DND-41 (cell line): ENCODE data around the gene FHIT.

Experiments
- ATAC-seq: fragments of 200-7000 bp; cut with Tn5 transposase; 3 replicates; pipeline ENCODE4 v1.9.1; 2021; ENCODE audit warnings: low read depth; ENCODE audit not compliant: insufficient read depth
- DNase-seq: peaks from one replicate; pipeline ENCODE4 v3.0.0-alpha.2; 2020
- H2AFZ ChIP-seq: 2 replicates; pipeline ENCODE4 v1.6.0; 2012; ENCODE audit warnings: low read depth, low read length
- H3K27ac ChIP-seq: 2 replicates; pipeline ENCODE4 v1.5.1; 2012; ENCODE audit warnings: low read length, inconsistent platforms
- H3K27me3 ChIP-seq: fragments of 200-600 bp; sonication (generic); 2 replicates; pipeline ENCODE4 v1.6.0; 2012; ENCODE audit warnings: low read length, mild to moderate bottlenecking, inconsistent platforms; ENCODE audit not compliant: insufficient read depth, poor library complexity
- H3K36me3 ChIP-seq: 2 replicates; pipeline ENCODE4 v1.5.1; 2012; ENCODE audit warnings: low read length, inconsistent platforms; ENCODE audit not compliant: insufficient read depth
- H3K4me1 ChIP-seq: 2 replicates; pipeline ENCODE4 v1.5.1; 2012; ENCODE audit warnings: mild to moderate bottlenecking, low read length; ENCODE audit not compliant: insufficient read depth
- H3K4me2 ChIP-seq: 2 replicates; pipeline ENCODE4 v1.6.0; 2012; ENCODE audit warnings: mild to moderate bottlenecking, moderate library complexity, low read length, inconsistent platforms; ENCODE audit not compliant: insufficient read depth
- H3K4me3 ChIP-seq, 2 experiments: fragments of 200-600 bp in 1 of 2; shearing (Covaris generic) in 1 of 2; 2 replicates each; pipeline ENCODE4 v1.5.1; 2012 to 2016; ENCODE audit warnings: inconsistent platforms in 2 of 2, low read length in 2 of 2, mild to moderate bottlenecking in 2 of 2, low read depth in 1 of 2, moderate library complexity in 1 of 2
- H3K79me2 ChIP-seq: 2 replicates; pipeline ENCODE4 v1.6.0; 2012; ENCODE audit warnings: low read length, inconsistent platforms; ENCODE audit not compliant: insufficient read depth
- H3K9ac ChIP-seq: 2 replicates; pipeline ENCODE4 v1.6.0; 2012; ENCODE audit warnings: low read depth, mild to moderate bottlenecking, inconsistent platforms, low read length, moderate library complexity
- H3K9me3 ChIP-seq: 2 replicates; pipeline ENCODE4 v1.5.1; 2012; ENCODE audit warnings: low read length, moderate library complexity, mild to moderate bottlenecking, inconsistent platforms; ENCODE audit not compliant: insufficient read depth, severe bottlenecking
- H4K20me1 ChIP-seq: 2 replicates; pipeline ENCODE4 v1.6.0; 2012; ENCODE audit warnings: low read length; ENCODE audit not compliant: insufficient read depth
- CTCF ChIP-seq: IDR thresholded peaks from 2 replicates; pipeline ENCODE4 v1.5.1; 2012; ENCODE audit warnings: borderline replicate concordance, low read length, moderate library complexity, mild to moderate bottlenecking; ENCODE audit not compliant: poor library complexity, severe bottlenecking; ENCODE audit errors: extremely low read depth
- EZH2 ChIP-seq: IDR thresholded peaks from 3 replicates; pipeline ENCODE4 v1.6.1; 2012; ENCODE audit warnings: borderline replicate concordance, low read depth, mild to moderate bottlenecking, moderate library complexity, low read length, inconsistent platforms; ENCODE audit not compliant: severe bottlenecking

FHIT gene

GRCh38 chr3:59994732-59995304 lies 1256.4 kb downstream of the FHIT start:
- no peak overlapping the region for H3K4me3 ChIP-seq
- no peaks in the 10 kb centered on the region for H3K79me2 ChIP-seq
- DNase-seq, result no peak
- TF ChIP-seq CTCF (no peak), EZH2 (no peak)
- H3K36me3 ChIP-seq, result peaks cover 34% of the 10 kb centered on the region
- H4K20me1 ChIP-seq, result no peaks in the 10 kb centered on the region
- no peak overlapping the region for H3K4me2 ChIP-seq
- no peak overlapping the region for H3K9ac ChIP-seq
- no peaks in the 10 kb centered on the region for H3K27me3 ChIP-seq
- ATAC-seq, result no peak
- no peaks in the 10 kb centered on the region for H3K4me1 ChIP-seq
- H3K9me3 ChIP-seq, result no peaks in the 10 kb centered on the region
- H2AFZ ChIP-seq, result no peak overlapping the region
- no peak overlapping the region for H3K27ac ChIP-seq

- 0 out of 2 replicates have a peak overlapping the region, but pooled peaks have one; percentile 10 for H3K27ac ChIP-seq
- H3K4me3 ChIP-seq, result no peak overlapping the region
- ATAC-seq, result no peak
- no peak overlapping the region for H3K4me2 ChIP-seq
- no peak for DNase-seq
- H4K20me1 ChIP-seq, result no peaks in the 10 kb centered on the region
- H3K36me3 ChIP-seq, result peaks cover 30% of the 10 kb centered on the region
- no peaks in the 10 kb centered on the region for H3K4me1 ChIP-seq
- TF ChIP-seq CTCF, result no peak
- no peak for TF ChIP-seq EZH2
- no peaks in the 10 kb centered on the region for H3K9me3 ChIP-seq
- H3K79me2 ChIP-seq, result no peaks in the 10 kb centered on the region
- no peak overlapping the region for H3K9ac ChIP-seq
- no peaks in the 10 kb centered on the region for H3K27me3 ChIP-seq
- no peak overlapping the region for H2AFZ ChIP-seq
Observed at GRCh38 chr3:59992578-59992977, 1258.7 kb downstream of the FHIT start.

GRCh38 chr3:59990915-59991314 lies 1260.3 kb downstream of the FHIT start:
- H3K4me2 ChIP-seq, result no peak overlapping the region
- no peak overlapping the region for H3K9ac ChIP-seq
- no peaks in the 10 kb centered on the region for H3K9me3 ChIP-seq
- H3K27ac ChIP-seq, result no peak overlapping the region
- TF ChIP-seq EZH2, result no peak
- no peak for TF ChIP-seq CTCF
- no peak overlapping the region for H2AFZ ChIP-seq
- no peak for DNase-seq
- no peaks in the 10 kb centered on the region for H3K27me3 ChIP-seq
- H3K4me3 ChIP-seq, result no peak overlapping the region
- no peaks in the 10 kb centered on the region for H3K79me2 ChIP-seq
- H3K36me3 ChIP-seq, result peaks cover 21% of the 10 kb centered on the region
- no peaks in the 10 kb centered on the region for H4K20me1 ChIP-seq
- H3K4me1 ChIP-seq, result no peaks in the 10 kb centered on the region; the same call in 1 of the 2 replicates
- peak; percentile 46; the same call in 1 of the 3 replicates for ATAC-seq
